ENCODE measurements around the gene ZSCAN5C.
"Not testable (repeated sequence)": the region's sequence is repeated elsewhere in the genome, so short reads cannot be mapped to it uniquely, and the experiment has no call there.

Gene ZSCAN5C

DNA sequence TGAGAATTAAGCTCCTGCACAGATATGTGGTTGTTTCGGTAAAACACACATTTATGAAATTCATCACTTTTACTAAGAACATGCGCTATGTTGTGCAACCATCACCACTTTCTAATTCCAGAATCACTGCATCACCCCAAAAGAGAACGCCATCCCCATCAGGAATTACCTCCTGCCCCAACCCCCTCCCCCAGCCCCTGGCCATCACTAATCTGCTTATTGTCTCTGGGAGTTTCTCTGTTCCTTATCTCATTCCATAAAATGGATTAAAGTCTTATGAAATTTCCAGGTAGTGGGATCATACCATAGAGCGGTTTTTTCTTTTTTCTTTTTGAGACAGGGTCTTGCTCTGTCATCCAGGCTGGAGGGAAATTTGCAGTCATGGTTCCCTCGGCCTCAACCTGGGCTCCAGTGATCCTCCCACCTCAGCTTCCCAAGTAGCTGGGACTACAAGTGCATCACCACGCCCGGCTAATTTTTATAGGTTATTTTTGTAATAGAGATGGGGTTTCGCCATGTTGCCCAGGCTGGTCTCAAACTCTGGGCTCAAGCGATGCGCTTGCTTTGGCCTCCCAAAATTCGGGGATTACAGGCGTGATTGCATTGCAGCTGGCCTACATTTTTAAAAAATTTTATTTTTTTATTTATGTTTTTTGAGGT is 8.0 kb upstream of the ZSCAN5C start:
- DNase-seq: no peak

DNA sequence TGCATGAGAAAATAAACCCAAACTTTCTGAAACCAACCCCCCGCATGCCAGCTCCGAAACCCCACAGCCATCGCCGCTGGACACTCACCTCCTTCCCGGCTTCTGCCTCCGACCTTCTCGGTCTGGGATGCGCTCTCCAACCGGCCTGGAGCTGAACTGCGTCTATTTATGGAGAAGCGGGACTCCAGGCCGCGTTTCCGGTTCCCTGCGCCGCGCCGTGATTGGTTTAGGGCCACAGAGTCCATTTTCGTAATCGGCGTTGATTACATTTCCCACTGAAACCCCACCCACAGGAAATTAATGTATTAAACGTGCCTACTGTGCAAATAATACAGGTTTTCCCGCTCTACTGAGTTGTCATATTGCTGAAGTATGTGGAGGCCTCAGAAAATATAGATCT is 4.4 kb upstream of the ZSCAN5C start, which contains the start of gene ZSCAN5B:
Gene ZSCAN5B, minus strand, starts transcription at position 138 of the 400 bp plus-strand sequence. CDS start 4,731 bp downstream, outside the sequence.
- not testable (repeated sequence) for DNase-seq

DNA sequence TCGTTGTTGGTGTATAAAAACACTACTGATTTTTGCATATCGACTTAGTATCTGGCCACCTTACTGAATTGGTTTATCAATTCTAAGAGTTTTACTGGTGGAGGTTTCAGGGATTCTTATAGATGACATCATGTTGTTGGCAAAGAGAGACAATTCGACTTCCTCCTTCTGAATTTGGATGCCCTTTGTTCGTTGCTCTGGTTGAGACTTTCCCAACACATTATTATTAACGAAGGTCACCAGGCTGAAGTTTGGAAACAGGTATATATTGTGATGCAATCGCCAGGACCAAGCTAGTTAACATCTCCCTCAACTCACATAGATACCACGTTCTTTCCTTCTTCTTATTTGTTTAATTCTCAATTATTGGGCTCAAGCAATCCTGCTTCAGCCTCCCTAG is 2.4 kb upstream of the ZSCAN5C start:
- DNase-seq: no peak

DNA sequence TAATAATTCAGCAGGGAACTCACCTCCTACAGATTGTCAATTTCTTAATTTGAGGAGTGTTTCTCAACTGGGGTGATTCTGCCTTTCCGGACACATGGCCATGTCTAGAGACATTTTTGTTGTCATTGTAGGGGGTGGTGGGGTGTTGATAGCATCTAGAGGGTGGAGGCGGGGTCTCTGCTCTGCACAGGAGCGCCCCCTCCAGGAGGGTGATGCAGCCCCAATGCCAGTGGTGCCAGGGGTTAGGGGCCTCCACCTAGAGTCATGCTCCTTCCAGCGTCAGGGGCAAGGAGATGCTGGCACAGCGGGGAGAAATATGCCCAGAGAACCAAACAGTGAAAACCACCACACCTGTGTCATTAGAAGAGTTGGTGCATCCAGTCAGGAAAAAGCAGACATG is 5.5 kb downstream of the ZSCAN5C start:
- not testable (repeated sequence) for DNase-seq

DNA sequence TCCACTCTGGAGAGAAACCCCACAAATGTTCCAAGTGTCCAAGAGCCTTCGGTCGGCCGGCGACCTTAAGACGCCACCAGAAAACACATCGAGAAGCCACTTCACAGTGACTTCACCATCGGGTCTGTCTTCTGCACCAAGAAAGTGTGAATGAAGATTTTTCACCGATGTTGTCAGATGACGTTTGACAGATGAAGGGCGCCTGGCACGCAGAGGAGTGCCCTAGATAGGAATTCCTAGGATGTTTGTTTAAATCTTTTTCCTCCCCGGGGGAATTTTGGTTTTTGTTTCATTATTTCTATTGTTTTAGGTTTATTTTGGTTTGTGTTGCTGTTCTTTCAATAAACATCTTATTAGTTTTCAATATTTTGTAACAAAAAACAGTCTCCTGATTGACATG is 7.0 kb downstream of the ZSCAN5C start:
- DNase-seq: no peak

DNA sequence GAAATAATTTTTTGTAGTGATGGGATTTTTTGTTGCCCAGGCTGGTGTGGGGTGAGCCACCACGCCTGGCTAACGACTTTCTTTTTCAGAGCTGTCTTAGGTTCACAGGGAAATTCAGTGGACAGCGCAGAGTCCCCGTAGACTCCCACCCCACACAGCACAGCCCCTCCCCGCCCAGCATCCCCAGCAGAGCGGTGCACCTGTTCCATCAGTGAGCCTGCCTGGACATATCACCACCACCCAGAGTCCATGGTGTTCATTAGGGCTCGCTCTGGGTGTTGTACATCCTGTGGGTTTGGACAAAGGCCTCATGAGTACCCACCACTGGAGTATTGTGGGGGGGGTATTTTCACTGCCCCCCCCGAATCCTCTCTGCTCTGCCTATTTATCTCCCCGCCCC is 8.0 kb downstream of the ZSCAN5C start:
- not testable (repeated sequence) for DNase-seq

DNA sequence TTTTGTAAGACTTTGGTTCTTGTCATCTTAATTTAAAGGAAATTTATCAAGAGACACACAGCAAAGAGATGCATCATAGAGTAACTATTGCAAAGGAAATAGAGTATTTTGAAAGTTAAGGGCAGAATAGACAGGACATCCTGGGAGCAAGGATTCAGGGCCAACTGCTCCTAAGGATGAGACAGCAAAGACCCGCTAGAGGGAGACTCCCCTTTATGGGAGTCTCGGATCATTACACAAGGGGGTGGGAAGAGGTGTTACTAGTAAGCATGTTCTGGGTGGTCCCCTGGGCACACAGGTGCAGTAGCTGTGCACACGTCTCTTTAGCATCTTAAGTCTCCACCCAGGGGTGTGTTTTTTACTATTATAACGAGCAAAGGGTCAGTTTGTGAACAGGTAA is 9.6 kb downstream of the ZSCAN5C start:
- DNase-seq: no peak

DNA sequence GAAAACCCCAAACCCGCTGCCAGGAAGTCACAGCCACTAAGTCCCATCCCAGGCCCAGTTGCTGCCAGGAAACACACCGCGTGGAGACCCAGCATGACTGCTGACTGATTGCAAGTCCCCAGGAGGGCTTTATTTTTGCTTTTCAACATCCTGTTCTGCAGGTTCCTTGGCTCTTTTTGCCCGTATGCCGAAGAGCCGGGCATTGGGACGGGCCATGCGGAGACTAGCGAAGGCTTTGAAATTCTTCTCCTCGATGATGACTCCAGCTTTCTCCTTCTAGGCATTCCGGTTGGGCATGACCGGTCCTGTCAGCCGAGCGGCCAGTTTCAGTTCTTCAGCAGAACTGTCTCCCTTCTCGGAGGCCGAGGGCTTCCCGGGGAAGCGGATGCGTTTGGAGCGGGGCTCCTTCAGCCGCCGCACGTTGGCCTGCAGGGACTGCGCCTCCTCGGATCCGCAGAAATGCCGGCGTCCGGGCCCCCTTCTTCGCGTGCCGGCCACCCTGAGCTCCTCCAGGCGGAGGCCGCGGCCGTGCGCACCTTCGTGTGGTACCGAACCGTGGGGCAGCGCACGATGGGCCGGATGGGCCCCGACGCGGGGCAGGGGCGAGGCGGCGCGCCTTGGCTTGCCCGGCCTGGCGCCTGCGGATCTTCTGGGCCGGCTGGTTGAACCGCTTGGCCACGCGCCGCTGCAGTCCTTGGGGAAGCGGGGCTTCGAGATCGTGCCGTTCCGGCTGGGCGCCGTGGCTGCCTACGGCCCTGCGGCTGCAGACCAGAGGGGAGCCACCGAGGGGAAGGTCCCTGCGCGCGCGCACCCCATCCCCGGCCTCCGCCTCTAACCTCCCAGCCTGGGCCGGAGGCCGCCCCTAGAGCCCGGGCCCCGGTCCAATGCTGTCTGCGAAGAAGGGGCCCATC is 15.2 kb downstream of the ZSCAN5C start:
- DNase-seq: no peak

DNA sequence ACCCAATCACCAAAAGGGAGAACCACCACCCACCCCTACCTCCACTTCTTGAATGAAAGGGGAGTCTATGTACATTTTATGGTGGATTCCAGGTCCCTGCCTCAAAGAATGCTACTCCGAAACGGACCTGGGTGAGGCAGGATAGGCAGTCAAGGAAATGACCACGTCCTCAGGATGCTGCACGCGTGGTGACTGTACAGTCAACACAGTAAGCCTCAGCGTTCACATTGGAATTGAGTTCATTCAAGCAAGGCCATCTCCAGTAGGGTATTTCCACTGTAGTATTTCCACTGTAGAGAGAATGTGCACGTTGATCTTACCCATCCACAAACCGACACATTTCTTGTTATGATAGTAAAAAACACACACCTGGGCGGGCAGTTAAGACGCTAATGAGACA is 16.9 kb downstream of the ZSCAN5C start:
- no peak for DNase-seq

DNA sequence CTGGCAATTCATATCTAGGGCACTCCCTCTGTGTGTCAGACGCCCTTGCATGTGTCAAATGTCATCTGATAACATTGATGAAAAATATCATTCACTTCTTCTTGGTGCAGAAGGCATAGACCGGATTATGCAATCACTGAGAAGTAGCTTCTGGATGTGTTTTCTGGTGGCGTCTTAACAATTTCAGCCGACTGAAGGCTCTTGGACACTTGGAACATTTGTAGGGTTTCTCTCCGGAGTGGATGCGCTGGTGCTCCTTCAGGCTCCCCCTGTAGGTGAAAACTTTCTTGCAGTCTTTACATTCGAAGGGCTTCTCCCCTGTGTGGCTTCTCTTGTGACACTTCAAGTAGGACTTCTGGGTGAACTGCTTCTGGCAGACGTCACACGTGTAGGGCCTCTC is 19.4 kb downstream of the ZSCAN5C start:
- not testable (repeated sequence) for DNase-seq

DNA sequence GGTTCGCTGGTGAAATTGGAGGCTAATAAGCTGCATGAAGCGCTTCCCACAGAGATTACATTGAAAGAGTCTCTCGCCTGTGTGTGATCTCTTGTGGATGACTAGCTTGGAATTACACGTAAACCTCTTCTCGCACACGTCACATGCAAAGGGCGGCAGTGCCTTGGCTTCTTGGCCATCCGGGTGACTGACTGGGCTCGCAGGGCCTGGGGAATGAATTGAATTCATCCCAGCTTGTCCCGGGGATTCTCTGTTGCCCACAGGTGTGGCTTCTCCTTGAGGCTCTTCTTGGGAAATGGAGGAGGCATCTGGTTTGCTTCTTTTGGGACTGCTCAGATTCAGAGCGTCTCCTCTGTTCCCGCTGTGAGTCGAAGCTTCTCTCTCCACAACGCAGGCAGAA is 19.8 kb downstream of the ZSCAN5C start:
- no peak for DNase-seq

DNA sequence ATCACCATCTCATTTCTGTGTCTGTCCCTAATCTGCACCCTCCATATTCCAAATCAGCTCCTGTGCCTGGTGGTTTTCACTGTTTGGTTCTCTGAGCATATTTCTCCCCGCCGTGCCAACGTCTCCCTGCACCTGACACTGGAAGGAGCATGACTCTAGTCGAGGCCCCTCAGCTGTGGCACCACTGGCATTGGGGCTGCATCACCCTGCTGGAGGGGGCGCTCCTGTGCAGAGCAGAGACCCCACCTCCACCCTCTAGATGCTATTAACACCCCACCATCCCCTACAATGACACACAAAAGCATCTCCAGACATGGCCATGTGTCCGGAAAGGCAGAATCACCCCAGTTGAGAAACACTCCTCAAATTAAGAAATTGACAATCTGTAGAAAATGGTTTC is 20.8 kb downstream of the ZSCAN5C start:
- DNase-seq: no peak

DNA sequence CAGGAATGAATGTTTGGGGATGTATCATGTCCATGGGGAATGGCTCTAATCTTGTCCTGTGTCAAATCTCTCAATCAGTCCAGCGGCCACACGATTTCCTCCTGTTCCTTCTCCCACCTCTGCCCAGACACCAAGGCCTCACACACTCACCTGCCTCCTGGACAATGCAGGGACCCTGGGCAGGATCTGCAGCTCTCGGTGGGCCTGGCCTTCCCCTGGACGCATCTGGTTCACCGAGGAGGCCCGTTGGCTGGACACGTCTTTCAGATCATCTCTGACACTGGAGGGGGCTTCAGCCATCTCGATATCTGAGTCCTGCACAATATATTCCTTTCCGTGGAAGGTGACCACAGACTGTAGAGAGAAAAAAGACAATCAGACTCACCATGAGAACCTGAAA is 21.4 kb downstream of the ZSCAN5C start:
- DNase-seq: no peak

DNA sequence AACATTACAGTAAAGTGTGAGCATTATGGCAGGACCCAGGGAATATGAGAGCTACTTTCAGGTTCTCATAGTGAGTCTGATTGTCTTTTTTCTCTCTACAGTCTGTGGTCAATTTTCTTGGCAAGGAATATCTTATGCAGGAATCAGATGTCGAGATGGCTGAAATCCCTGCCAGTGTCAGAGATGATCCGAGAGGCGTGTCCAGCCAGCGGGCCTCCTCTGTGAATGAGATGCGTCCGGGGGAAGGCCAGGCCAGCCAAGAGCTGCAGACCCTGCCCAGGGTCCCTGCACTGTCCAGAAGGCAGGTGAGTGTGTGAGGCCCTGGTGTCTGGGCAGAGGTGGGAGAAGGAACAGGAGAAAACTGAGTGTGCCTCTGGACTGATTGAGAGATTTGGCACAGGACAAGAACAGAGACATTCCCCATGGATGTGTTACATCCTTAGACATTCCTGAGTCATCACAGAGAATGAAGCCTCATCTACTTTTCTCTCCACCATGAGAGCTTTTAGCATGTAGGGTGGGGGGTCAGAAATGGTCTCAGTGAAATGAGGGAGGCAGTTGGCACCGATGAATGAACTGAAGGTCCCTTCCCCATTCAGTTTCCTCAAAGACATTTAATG is 43.2 kb downstream of the ZSCAN5C start:
- DNase-seq: no peak

DNA sequence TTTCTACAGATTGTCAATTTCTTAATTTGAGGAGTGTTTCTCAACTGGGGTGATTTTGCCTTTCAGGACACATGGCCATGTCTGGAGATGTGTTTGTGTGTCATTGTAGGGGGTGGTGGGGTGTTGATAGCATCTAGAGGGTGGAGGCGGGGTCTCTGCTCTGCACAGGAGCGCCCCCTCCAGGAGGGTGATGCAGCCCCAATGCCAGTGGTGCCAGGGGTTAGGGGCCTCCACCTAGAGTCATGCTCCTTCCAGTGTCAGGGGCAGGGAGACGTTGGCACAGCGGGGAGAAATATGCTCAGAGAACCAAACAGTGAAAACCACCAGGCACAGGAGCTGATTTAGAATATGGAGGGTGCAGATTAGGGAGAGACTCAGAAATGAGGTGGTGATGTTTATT is 43.7 kb downstream of the ZSCAN5C start:
- DNase-seq: not testable (repeated sequence)

DNA sequence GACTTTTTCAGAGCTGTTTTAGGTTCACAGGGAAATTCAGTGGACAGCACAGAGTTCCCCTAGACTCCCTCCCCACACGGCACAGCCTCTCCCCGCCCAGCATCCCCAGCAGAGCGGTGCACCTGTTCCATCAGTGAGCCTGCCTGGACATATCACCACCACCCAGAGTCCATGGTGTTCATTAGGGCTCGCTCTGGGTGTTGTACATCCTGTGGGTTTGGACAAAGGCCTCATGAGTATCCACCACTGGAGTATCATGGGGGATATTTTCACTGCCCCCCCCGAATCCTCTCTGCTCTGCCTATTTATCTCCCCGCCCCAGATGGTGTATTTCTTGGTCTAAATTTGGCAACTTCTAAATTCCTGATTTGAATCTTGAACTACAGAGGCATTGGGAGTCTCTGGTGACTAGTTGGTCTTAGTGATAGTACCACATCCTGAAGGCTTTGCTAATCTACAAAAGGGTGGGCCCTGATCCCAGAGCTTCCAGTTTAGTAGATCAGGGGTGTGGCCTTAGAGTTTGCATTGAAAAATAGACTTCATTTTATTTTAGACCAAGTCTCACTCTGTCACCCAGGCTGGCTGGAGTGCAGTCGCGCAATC is 46.8 kb downstream of the ZSCAN5C start:
- DNase-seq: not testable (repeated sequence)

DNA sequence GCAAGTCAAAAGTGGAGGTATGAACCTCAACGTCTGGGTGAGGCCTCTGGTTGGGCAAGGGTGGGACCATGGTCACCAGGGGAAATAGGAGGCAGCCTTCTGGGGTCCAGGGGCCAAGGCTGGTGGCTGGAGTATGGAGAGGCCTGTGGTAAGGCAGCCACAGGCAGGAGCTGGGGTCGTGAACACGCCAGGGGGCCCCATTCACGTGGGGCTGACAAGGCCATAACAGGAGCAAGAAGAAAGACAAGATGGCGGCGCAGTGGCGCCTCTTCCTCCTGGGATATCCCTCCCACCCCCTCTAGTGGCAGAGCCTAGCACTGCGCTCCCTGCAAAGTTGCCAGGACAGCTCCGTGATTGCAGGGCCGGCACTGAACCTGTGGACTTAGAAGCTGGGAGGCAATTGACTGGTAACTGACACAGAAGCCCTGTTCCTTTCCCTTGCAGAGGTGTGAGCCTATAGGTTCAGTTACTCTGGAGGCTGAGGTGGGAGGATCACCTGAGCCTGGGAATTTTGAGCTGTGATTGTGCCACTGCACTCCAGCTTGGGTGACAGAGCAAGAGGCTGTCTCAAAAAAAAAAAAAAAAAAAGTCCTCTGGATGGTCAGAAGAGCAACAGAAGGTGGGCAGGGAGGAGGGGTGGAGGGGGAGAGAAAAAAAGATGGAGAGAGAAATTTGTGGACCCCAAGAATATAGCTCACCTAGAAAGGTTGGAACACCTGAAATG is 50.8 kb downstream of the ZSCAN5C start:
- peak; percentile 66 for DNase-seq

DNA sequence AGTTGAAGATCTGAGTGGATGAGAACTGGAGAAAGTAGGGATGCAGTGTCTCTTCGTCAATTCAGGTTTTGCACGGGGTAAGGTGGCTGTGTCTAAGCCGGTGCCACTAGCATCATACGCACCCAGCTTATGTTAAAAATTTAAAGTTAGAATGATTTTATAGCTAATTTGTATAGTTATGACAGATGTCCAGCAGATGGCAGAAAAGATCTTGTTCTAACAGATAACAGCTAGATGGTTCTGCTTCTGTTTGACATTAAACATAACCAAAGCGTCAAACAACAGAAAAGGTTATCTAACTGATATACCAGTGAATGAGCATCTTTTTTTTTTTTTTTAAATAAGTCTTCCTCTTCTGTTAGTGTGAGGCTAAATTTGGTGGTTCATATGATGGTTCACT is 51.7 kb downstream of the ZSCAN5C start:
- peak; percentile 49 for DNase-seq

DNA sequence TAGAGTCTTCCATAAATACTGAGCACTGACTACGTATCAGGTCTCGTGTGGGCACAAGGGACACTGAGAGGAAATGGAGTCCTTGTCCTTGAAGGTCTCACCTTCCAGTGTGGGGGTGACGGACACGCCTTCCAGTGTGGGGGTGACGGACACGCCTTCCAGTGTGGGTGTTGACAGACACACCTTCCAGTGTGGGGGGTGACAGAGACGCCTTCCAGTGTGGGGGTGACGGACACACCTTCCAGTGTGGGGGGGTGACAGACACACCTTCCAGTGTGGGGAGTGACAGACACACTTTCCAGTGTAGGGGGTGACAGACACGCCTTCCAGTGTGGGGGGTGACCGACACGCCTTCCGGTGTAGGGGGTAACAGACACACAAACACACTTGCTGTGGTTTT is 56.2 kb downstream of the ZSCAN5C start:
- DNase-seq: no peak
